ENCODE measurements around the gene MXD4.

GRCh38 chr4:2248044-2248780 is 13.7 kb downstream of the MXD4 start:
- no peak for TF ChIP-seq CTCF (IDR thresholded peaks at IDR 0.05)
- TF ChIP-seq CHD2 (IDR thresholded peaks at IDR 0.05; ENCODE audit: low read length, partially characterized antibody): no peak
- no peak for TF ChIP-seq MXI1 (IDR thresholded peaks at IDR 0.05; ENCODE audit: low read depth, low read length)
- TF ChIP-seq POLR2AphosphoS5 (IDR thresholded peaks at IDR 0.05; ENCODE audit: low read depth, low read length): no peak
- TF ChIP-seq GABPA (IDR thresholded peaks at IDR 0.05; ENCODE audit: low read depth): no peak

Measured in SK-N-SH (cell line).